SK-N-SH (cell line): Measurements from ENCODE around the gene EXOC4. TPM values are rescaled to one million over a fixed set of nuclear protein-coding genes. Genes with fewer than 3 reads are reported as not detected.

ENCODE experiments used
- CTCF ChIA-PET: fragments of 300-600, 350-600 bp; formaldehyde crosslinking; extraction: SDS; loops from one replicate; lab custom pipeline; 2021; lab: Yijun Ruan, JAX
- POLR2A ChIA-PET: fragments of 350-600 bp; sonication (Branson Sonifier 250); formaldehyde crosslinking; extraction: SDS; loops from one replicate; lab custom pipeline; 2020; ENCODE audit warnings: antibody characterized with exemption, inconsistent platforms; lab: Yijun Ruan, JAX
- DNase-seq: peaks from one replicate; pipeline ENCODE4 v3.0.0; 2012
- H2AFZ ChIP-seq: fragments of 200-600 bp; sonication (generic); 2 replicates; pipeline ENCODE4 v1.8.1; 2016; ENCODE audit warnings: antibody characterized with exemption, mild to moderate bottlenecking, low read depth
- H3F3A ChIP-seq: fragments of 200-600 bp; sonication (generic); replicated peaks from 2 replicates; pipeline ENCODE3; 2016; ENCODE audit warnings: antibody characterized with exemption, mild to moderate bottlenecking; ENCODE audit not compliant: insufficient read depth
- H3K27ac ChIP-seq, 2 experiments: fragments of 200-500 bp in 1 of 2; fragments of 200-600 bp in 1 of 2; sonication (Bioruptor generic) in 1 of 2; sonication (generic), shearing (Covaris generic) in 1 of 2; 2 replicates each; pipeline versions ENCODE4 v1.5.1 to v1.6.1; 2014 to 2016; ENCODE audit warnings: low read depth in 2 of 2, inconsistent platforms in 1 of 2, low read length in 1 of 2, mild to moderate bottlenecking in 1 of 2, mixed read lengths in 1 of 2
- H3K27me3 ChIP-seq: fragments of 200-600 bp; sonication (generic), shearing (Covaris generic); 2 replicates; pipeline ENCODE4 v1.6.1; 2016; ENCODE audit warnings: mixed run types; ENCODE audit not compliant: insufficient read depth
- H3K36me3 ChIP-seq, 2 experiments: fragments of 200-500 bp in 1 of 2; fragments of 200-600 bp in 1 of 2; sonication (Bioruptor generic) in 1 of 2; sonication (generic) in 1 of 2; replicated peaks in 1 of 2; 2 replicates each; pipeline versions ENCODE3 to v1.5.1; 2014 to 2016; ENCODE audit warnings: low read length in 1 of 2, mild to moderate bottlenecking in 1 of 2; ENCODE audit not compliant: insufficient read depth in 2 of 2, control insufficient read depth in 1 of 2
- H3K4me1 ChIP-seq, 2 experiments: fragments of 200-500 bp in 1 of 2; fragments of 200-600 bp in 1 of 2; sonication (Bioruptor generic) in 1 of 2; sonication (generic), shearing (Covaris generic) in 1 of 2; 2 replicates each; pipeline versions ENCODE4 v1.5.1 to v1.6.1; 2014 to 2016; ENCODE audit warnings: low read depth in 1 of 2, low read length in 1 of 2, mixed run types in 1 of 2; ENCODE audit not compliant: insufficient read depth in 2 of 2, control insufficient read depth in 1 of 2
- H3K4me2 ChIP-seq: fragments of 200-600 bp; sonication (generic), shearing (Covaris generic); 2 replicates; pipeline ENCODE4 v1.6.1; 2017; ENCODE audit warnings: mixed run types
- H3K4me3 ChIP-seq, 2 experiments: fragments of 200-500 bp in 1 of 2; fragments of 200-600 bp in 1 of 2; sonication (Bioruptor generic) in 1 of 2; sonication (generic), shearing (Covaris generic) in 1 of 2; 2 replicates each; pipeline versions ENCODE4 v1.5.1 to v1.8.1; 2014 to 2016; ENCODE audit warnings: low read depth in 2 of 2, inconsistent platforms in 1 of 2, low read length in 1 of 2, mild to moderate bottlenecking in 1 of 2, mixed read lengths in 1 of 2, moderate library complexity in 1 of 2
- H3K79me2 ChIP-seq: fragments of 200-600 bp; sonication (generic); 2 replicates; pipeline ENCODE4 v1.8.1; 2017; ENCODE audit warnings: mild to moderate bottlenecking; ENCODE audit not compliant: insufficient read depth
- H3K9ac ChIP-seq: fragments of 200-600 bp; sonication (generic); 2 replicates; pipeline ENCODE4 v1.6.1; 2017; ENCODE audit warnings: mixed run types
- H3K9me2 ChIP-seq: fragments of 200-600 bp; sonication (generic); 2 replicates; pipeline ENCODE4 v1.6.1; 2017; ENCODE audit warnings: mixed run types
- H3K9me3 ChIP-seq: fragments of 200-600 bp; sonication (generic); 2 replicates; pipeline ENCODE4 v1.6.1; 2017; ENCODE audit warnings: mixed run types, mild to moderate bottlenecking, moderate library complexity
- H4K20me1 ChIP-seq: fragments of 200-600 bp; sonication (generic); 2 replicates; pipeline ENCODE4 v1.6.1; 2017; ENCODE audit warnings: mild to moderate bottlenecking, mixed run types; ENCODE audit not compliant: insufficient read depth
- CTCF ChIP-seq: fragments of 200-600 bp; sonication (generic); IDR thresholded peaks from 2 replicates; pipeline ENCODE4 v1.6.1; 2017; ENCODE audit warnings: antibody characterized with exemption, mild to moderate bottlenecking, moderate library complexity
- ELF1 ChIP-seq: IDR thresholded peaks from 2 replicates; pipeline ENCODE4 v1.4.0; 2012
- EP300 ChIP-seq, 2 experiments: IDR thresholded peaks; 2 replicates each; pipeline versions ENCODE4 v1.4.0 to v1.6.1; 2012; ENCODE audit warnings: borderline replicate concordance in 1 of 2, low read depth in 1 of 2, low read length in 1 of 2
- EZH2phosphoT487 ChIP-seq: fragments of 200-600 bp; sonication (generic); IDR thresholded peaks from 2 replicates; pipeline ENCODE4 v1.6.1; 2017; ENCODE audit warnings: low read depth, mixed run types, mild to moderate bottlenecking, antibody characterized with exemption, moderate library complexity, borderline replicate concordance
- FOSL2 ChIP-seq: IDR thresholded peaks from 2 replicates; pipeline ENCODE4 v1.4.0; 2012; ENCODE audit warnings: low read depth, mild to moderate bottlenecking, moderate library complexity, borderline replicate concordance
- FOXJ3 ChIP-seq: sonication (generic); formaldehyde crosslinking; IDR thresholded peaks from 2 replicates; pipeline ENCODE4 v1.5.1; 2020; ENCODE audit warnings: mild to moderate bottlenecking, missing genetic modification reagents
- FOXM1 ChIP-seq: IDR thresholded peaks from 2 replicates; pipeline ENCODE4 v1.4.0; 2012; ENCODE audit warnings: low read depth, mild to moderate bottlenecking
- GATA2 ChIP-seq: sonication (generic); formaldehyde crosslinking; IDR thresholded peaks from 2 replicates; pipeline ENCODE4 v1.5.0; 2020; ENCODE audit warnings: mild to moderate bottlenecking, missing genetic modification reagents
- MAX ChIP-seq: IDR thresholded peaks from 2 replicates; pipeline ENCODE4 v1.4.0; 2012; ENCODE audit warnings: low read depth
- REST ChIP-seq: IDR thresholded peaks from 2 replicates; pipeline ENCODE4 v1.6.1; 2012; ENCODE audit warnings: mild to moderate bottlenecking, low read depth, low read length, moderate library complexity
- RFX5 ChIP-seq: IDR thresholded peaks from 2 replicates; pipeline ENCODE4 v1.6.1; 2012; ENCODE audit warnings: mild to moderate bottlenecking, improper control_type of control experiment, low read length
- RXRA ChIP-seq: IDR thresholded peaks from 2 replicates; pipeline ENCODE4 v1.4.0; 2012; ENCODE audit warnings: low read depth, mild to moderate bottlenecking, borderline replicate concordance
- SIN3A ChIP-seq: IDR thresholded peaks from 2 replicates; pipeline ENCODE4 v1.6.1; 2012; ENCODE audit warnings: low read depth, mild to moderate bottlenecking, low read length, moderate library complexity, borderline replicate concordance
- TCF12 ChIP-seq: IDR thresholded peaks from 2 replicates; pipeline ENCODE4 v1.4.0; 2012
- TEAD4 ChIP-seq: IDR thresholded peaks from 2 replicates; pipeline ENCODE4 v1.4.0; 2012; ENCODE audit warnings: mild to moderate bottlenecking, borderline replicate concordance; ENCODE audit not compliant: insufficient read depth
- YY1 ChIP-seq: IDR thresholded peaks from 2 replicates; pipeline ENCODE4 v1.4.0; 2012; ENCODE audit warnings: low read depth, mild to moderate bottlenecking
- ZBTB33 ChIP-seq: IDR thresholded peaks from 2 replicates; pipeline ENCODE4 v1.4.0; 2012; ENCODE audit warnings: low read depth, borderline replicate concordance
- WGBS: methylation state at CpG from one replicate; pipeline ENCODE4 v1.1.6; 2017; ENCODE audit warnings: low lambda C conversion rate; 5-methylcytosine and 5-hydroxymethylcytosine counted together
- polyA plus RNA-seq, 3 experiments: library from polyadenylated mRNA; depleted of rRNA; stranded (reverse); fragments of >200 nt; gene quantifications; 2 replicates each; pipeline ENCODE4 v1.2.3, GENCODE V29; 2012
- TF ChIP-seq, protein P1 (sequence below): fragments of 150-350 bp; IDR thresholded peaks from 2 replicates; pipeline ENCODE4 v1.6.1; 2016; ENCODE audit warnings: mild to moderate bottlenecking, low read depth, low read length

EXOC4 gene
- polyA plus RNA-seq, 1 of the 3 experiments (the other 2 are of a cell fraction), result 37.3 TPM

- Histone ChIP-seq H3K4me3 (no peak overlapping the region), H3K27ac (peak overlapping the region in 1 of 2 experiments; percentile 31; a peak in 1 of 4 replicates), H3K27me3 (no peaks in the 10 kb centered on the region), H3K9me2 (no peaks in the 10 kb centered on the region), H3K9me3 (no peaks in the 10 kb centered on the region), H3K9ac (no peak overlapping the region), H3K79me2 (0 out of 2 replicates have a peak, but pooled peaks cover 3% of the 10 kb centered on the region), H3K4me2 (no peak overlapping the region), H4K20me1 (no peaks in the 10 kb centered on the region; the same call in 1 of the 2 replicates), H2AFZ (no peak overlapping the region), H3K4me1 (peaks cover 3 to 41% of the 10 kb centered on the region in 2 experiments; a peak in 3 of 4 replicates), H3F3A (peaks cover 10% of the 10 kb centered on the region), H3K36me3 (peaks cover 4 to 8% of the 10 kb centered on the region in 2 experiments)
- no peak for DNase-seq
- CTCF ChIA-PET, result interaction anchor here (1.7 kb wide), 1 partner anchor 181 kb away, joined by 4 read pairs; no protein-coding TSS in a partner anchor
- POLR2A ChIA-PET, result no interaction called here
- 96% methylated on average over 2 of the region's 2 CpGs for WGBS
- TF ChIP-seq TEAD4 (no peak), TCF12 (no peak), RFX5 (no peak), GATA2 (CRISPR knock-in tag) (no peak)
- TF ChIP-seq, protein P1, sequence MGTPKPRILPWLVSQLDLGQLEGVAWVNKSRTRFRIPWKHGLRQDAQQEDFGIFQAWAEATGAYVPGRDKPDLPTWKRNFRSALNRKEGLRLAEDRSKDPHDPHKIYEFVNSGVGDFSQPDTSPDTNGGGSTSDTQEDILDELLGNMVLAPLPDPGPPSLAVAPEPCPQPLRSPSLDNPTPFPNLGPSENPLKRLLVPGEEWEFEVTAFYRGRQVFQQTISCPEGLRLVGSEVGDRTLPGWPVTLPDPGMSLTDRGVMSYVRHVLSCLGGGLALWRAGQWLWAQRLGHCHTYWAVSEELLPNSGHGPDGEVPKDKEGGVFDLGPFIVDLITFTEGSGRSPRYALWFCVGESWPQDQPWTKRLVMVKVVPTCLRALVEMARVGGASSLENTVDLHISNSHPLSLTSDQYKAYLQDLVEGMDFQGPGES, result no peak
Measured at GRCh38 chr7:133560900-133561299, 308.0 kb downstream of the EXOC4 start.

DNA sequence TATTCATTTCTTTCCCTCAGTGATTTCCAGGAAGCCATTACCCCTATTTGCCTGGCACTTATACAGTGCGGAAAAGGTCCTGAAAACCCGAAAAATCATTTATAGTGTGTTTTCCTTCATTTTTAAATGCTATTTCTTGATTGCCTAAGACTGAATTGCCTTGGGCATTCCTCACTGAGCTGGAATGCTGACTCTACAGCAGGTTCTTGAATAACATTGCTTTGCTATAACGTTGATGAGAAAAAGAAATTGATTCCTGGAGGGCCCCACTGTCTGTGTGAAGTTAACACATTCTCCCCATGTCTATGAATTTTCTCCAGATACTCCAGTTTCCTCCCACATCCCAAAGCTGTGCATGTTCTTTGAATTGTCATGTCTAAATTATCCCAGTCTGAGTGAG is 308.5 kb downstream of the EXOC4 start:
- Histone ChIP-seq H2AFZ (no peak overlapping the region), H3K9me2 (no peaks in the 10 kb centered on the region), H3K4me3 (no peak overlapping the region), H3K4me1 (peaks cover 3 to 38% of the 10 kb centered on the region in 2 experiments; a peak in 3 of 4 replicates), H3K79me2 (0 out of 2 replicates have a peak, but pooled peaks cover 3% of the 10 kb centered on the region), H3K4me2 (no peak overlapping the region), H3K36me3 (peaks cover 4 to 11% of the 10 kb centered on the region in 2 experiments), H3K27me3 (no peaks in the 10 kb centered on the region), H3K9ac (no peak overlapping the region), H3K27ac (peak overlapping the region in 1 of 2 experiments; percentile 36; a peak in 1 of 4 replicates), H3K9me3 (no peaks in the 10 kb centered on the region), H4K20me1 (no peaks in the 10 kb centered on the region; the same call in 1 of the 2 replicates), H3F3A (peaks cover 10% of the 10 kb centered on the region)
- DNase-seq, result no peak
- CTCF ChIA-PET, result interaction anchor here (1.7 kb wide), 1 partner anchor 181 kb away, joined by 4 read pairs; no protein-coding TSS in a partner anchor
- POLR2A ChIA-PET, result no interaction called here
- 97% methylated on average over 3 of the region's 3 CpGs for WGBS
- TF ChIP-seq TEAD4 (no peak), SIN3A (no peak), RXRA (no peak), ZBTB33 (no peak), CTCF (no peak), FOSL2 (no peak), EP300 (IDR thresholded peaks at IDR 0.05; ENCODE audit: borderline replicate concordance in 1 of 2, low read depth in 1 of 2, low read length in 1 of 2) (no peak), EZH2phosphoT487 (no peak), YY1 (no peak), FOXJ3 (CRISPR knock-in tag) (no peak), FOXM1 (no peak), ELF1 (no peak), REST (no peak), GATA2 (CRISPR knock-in tag) (no peak), MAX (no peak)
